ENCODE measurements around the gene SOWAHB.

The SOWAHB gene

DNA sequence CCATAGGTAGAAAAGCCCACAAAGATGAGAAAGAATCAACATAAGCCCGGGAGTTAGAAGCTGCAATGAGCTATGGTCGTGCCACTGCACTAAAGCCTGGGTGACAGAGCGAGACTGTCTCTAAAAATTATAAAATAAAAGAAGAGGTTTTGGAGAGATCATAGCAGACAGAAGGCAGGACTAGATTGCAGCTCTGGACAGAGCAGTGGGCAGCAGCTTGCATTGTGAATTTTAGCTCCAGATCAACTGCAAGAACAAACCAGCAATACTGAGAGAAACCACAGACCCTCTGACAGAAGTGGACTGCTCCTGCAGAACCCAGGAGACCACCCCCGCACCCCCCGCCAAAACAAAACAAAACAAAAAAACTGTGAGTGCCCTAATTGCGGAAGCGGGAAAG, 30.6 kb downstream of the SOWAHB start:
- DNase-seq: no peak
- intact Hi-C loops (cut with DNase I): no loop called here

- DNase-seq: no peak
- intact Hi-C loops (cut with DNase I): no loop called here
Measured at GRCh38 chr4:76866641-76867040, 31.3 kb downstream of the SOWAHB start.

GRCh38 chr4:76858319-76858718, 39.6 kb downstream of the SOWAHB start:
- intact Hi-C loops (cut with DNase I): no loop called here
- no peak for DNase-seq

- DNase-seq: no peak
- intact Hi-C loops (cut with DNase I): no loop called here
Measured at GRCh38 chr4:76857074-76857409, 40.9 kb downstream of the SOWAHB start.

DNA sequence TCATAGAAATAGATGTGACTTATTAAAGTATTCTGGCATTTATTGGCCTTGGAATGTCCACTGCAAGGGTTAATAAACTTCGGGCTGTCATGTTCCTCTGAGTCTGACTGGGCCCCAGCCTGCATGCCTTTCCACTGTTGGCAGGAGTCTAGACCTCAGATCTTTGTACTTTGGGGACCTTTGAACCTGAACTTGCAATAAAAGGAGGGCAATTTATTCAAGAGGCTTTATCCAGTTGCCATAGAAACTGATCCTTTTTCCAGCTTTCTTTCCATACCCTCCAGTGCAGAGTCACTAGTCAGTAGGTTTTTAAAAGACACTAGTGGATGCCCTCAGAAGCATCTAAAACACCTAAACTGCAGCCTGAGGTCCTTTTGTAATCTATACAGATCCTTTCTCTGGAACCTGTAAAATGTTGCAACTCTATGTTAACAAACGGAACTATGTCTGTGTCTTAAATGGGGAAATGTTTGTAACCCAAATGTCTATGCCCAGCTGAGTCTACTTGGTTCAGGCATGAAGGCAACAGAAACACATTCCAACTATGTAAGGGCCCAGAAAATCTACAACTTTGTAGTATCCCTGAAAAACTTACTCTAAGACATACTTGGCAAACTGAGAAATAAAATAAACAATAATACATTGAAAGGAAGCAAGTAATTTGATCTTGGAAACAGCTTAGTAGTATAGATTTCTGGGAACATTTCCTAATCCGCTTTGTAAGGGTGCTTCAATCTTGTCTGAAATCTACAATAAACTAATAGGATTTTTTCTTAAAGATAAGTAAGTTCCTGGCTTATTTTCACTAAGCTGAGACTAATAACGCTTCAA, 41.5 kb downstream of the SOWAHB start:
- peak in 1 of 42 donors; percentile 10 for DNase-seq
- intact Hi-C loops (cut with DNase I): no loop called here

DNA sequence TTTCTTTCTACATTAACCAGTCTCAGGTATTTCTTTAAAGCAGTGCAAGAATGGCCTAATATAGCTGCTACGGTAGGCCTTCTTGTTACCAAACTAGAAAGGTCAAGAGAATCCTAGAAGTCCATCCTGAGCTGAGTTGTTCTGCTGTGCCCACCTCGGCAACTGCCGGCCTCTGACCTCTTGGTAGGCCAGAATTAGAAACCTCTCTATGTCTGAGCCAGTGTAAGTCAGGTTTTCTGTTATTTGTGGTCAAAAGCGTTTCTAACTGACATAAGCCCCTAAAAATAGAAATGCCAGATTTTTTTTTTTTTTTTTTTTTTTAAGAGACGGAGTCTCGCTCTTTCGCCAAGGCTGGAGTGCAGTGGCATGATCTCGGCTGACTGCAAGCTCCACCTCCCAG, 43.1 kb downstream of the SOWAHB start:
- no peak for DNase-seq
- intact Hi-C loops (cut with DNase I): no loop called here

GRCh38 chr4:76851375-76851774, 46.6 kb downstream of the SOWAHB start:
- intact Hi-C loops (cut with DNase I): no loop called here

GRCh38 chr4:76850010-76850441, 47.9 kb downstream of the SOWAHB start:
- intact Hi-C loops (cut with DNase I): no loop called here
- no peak for DNase-seq

More at GRCh38 chr4:76851375-76851774, 46.6 kb downstream of the SOWAHB start:
- no peak for DNase-seq
